HG03354 (cell line): ENCODE data around the gene MMEL1.
"Not testable (repeated sequence)": the region's sequence is repeated elsewhere in the genome, so short reads cannot be mapped to it uniquely, and the experiment has no call there.

ENCODE experiments used
- ATAC-seq: cut with Tn5 transposase; IDR thresholded peaks from one replicate; pipeline ENCODE4 v1.9.1; 2021; ENCODE audit warnings: mild to moderate bottlenecking; ENCODE audit not compliant: unreplicated experiment, poor library complexity, severe bottlenecking

Gene MMEL1

GRCh38 chr1:2582391-2582790 is 50.4 kb downstream of the MMEL1 start:
- ATAC-seq: no peak

DNA sequence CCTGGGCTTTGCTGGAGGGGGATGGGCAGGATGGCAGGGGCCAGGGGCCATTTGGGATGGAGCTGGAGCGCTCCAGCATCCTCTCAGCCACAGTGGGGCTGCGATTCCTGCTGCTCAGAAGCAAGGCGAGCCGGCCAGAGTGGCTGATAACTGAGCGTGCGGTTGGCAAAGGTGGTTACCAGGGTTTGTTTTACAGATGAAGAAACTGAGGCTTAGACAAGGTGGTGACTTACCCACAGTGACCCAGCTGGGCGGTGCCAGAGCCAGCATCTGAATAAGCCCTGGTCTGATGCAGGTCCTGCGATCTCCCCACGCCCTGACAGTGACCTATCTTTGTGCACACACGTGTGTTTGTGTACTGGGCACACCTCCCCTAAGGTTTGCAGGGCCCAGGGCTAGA is 52.1 kb downstream of the MMEL1 start:
- no peak for ATAC-seq

DNA sequence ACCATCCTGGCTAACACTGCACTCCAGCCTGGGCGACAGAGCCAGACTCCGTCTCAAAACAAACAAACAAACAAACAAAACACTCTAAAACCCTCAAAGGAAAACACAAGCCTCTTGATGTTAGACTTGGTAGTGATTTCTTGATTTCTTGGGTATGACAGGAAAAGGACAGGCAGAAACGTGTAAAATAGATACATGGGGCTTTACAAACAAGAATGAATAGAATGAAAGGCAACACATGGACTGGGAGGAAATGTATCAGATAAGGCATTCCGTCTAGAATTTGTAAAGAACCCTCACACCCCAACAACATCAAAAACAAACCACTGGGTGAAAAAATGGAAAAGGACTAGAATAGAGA is 54.1 kb downstream of the MMEL1 start:
- no peak for ATAC-seq

- ATAC-seq: peak; percentile 44
Measured at GRCh38 chr1:2577565-2578075, 55.2 kb downstream of the MMEL1 start.

DNA sequence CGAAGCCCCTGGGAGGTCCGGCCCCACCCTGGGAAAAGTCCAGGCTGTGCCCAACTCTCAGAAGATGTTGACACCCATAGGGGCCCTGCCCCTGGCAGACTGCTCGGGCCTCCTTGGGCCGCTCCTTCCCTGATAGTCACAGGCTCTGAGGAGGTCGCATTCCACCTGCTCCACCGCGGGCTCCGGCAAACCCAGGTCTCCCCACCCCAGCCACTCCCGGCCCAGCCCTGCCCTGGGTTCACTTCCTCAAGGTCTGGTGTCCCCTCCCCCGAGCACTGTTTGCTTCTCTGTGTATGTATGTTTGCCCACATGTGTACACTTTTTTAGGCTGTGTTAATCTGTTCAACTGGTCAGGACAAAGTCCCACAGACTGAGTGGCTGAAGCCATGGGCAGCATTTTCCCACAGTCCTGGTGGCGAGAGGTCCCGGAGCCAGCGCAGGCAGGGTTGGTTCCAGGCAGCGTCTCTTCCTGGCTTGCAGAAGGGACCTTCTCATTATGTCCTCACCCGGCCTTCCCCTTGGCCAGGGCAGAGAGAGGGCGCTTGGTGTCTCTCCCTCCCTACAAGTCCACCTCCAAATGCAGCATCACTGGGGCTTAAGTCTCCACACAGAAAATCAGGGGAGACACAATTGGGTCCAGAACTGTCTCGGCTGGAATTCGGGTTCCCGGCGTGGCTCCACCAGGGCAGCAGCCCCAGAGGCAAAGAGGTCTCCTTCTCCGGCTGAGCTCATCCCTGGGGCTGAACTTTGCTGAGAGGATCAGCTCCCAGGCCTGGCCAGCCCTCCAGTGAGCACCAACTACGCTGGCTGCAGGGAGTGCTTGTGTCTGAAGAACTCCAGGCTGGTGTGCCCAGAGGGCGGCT is 56.8 kb downstream of the MMEL1 start:
- ATAC-seq: no peak

GRCh38 chr1:2574350-2574749 is 58.5 kb downstream of the MMEL1 start:
- ATAC-seq: no peak

GRCh38 chr1:2573250-2573920 is 59.4 kb downstream of the MMEL1 start:
- ATAC-seq: no peak

DNA sequence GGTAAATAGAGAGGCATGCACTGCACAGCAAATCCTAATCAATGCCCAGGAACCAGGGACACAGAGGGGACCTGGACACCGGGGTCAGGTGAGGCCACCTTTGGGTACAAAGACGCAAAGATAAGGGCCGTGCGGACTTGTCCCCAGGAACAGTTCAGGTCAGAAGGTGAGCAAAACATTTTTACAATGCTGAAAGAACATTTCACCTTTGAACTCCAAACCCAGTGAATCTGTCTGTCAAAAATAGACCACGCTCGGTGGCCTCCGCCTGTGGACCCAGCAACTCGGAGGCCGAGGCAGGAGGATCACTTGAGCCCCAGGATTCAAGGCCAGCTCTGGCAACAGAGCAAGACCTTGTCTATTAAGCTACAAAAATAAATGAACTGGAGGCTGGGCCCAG is 61.5 kb downstream of the MMEL1 start:
- ATAC-seq: no peak

DNA sequence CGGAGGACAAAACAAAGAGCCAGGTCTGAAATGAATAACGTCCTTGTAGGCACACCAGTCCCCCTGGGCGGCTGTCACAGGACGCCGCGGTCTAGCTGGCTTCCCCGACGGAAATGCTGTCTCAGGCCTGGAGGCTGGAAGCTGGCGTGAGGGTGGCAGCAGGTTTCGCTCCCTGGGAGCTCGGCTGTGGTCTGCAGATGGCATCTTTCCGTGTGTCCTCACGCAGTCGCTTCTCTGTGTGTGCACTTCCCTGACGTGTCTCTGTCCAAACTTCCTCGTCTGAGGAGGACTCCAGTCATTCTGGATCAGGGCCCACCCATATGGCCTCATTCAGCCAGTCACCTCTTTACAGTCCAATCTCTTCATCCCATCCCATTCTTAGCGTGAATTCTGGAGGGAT is 62.5 kb downstream of the MMEL1 start:
- ATAC-seq: no peak

- not testable (repeated sequence) for ATAC-seq
Measured at GRCh38 chr1:2569703-2570102, 63.1 kb downstream of the MMEL1 start.

DNA sequence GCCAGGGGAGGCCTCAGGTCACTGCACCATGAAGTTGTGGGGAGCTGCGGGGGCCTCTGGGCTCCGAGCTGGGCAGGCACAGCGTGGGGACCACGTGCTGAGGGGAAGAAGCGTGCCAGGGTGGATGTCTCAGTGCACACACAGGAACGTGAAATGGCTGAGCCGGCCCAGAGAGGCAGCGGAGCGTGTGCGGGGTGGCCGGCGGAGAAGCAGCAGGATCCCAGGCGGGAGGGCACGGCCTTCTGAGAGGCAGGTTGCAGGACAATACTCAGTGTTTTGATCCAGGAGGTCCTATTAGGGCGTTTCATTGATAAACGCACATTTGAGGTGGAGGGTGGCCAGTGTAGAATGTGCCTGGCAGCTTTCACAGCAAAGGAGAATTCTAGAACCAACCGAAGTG is 63.8 kb downstream of the MMEL1 start:
- no peak for ATAC-seq

- ATAC-seq: not testable (repeated sequence)
Measured at GRCh38 chr1:2568187-2568816, 64.5 kb downstream of the MMEL1 start.

GRCh38 chr1:2567083-2567679 is 65.6 kb downstream of the MMEL1 start:
- ATAC-seq: no peak

- no peak for ATAC-seq
Measured at GRCh38 chr1:2566101-2567045, 66.4 kb downstream of the MMEL1 start.

DNA sequence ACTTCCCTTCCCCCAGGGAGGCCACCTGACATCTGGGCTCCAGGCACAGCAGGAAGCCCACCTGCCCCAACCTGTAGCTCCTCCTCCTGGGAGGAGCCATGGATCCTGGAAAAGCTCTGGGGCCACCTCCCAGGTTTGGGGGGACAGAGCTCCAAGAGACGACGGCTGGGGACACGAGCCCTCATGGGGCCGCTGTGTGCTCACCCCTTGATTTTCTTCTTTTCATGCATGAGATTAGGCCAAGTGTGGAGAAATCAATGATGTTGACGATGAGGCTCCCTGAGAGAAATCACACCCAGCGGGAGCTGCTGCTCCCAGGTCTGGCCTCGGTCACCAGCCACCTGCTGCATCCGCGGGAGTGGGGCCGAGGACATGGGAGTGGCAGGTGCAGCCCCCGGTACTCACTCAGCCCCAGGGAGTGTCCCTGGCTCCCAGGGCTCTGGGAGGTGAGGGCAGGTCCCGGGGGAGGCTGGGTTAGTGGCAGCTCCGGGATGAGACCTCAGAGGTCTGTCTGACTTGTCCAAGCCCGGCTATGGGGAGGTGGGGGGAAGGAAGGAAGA is 67.9 kb downstream of the MMEL1 start:
- no peak for ATAC-seq

GRCh38 chr1:2564006-2564814 is 68.6 kb downstream of the MMEL1 start:
- ATAC-seq: no peak

GRCh38 chr1:2563205-2563604 is 69.6 kb downstream of the MMEL1 start:
- no peak for ATAC-seq
